Karpas-422 (cell line): ENCODE results near the gene BICDL1. TPM values are rescaled to one million over a fixed set of nuclear protein-coding genes. Genes with fewer than 3 reads are reported as not detected.

Source experiments
- DNase-seq: peaks from one replicate; pipeline ENCODE4 v3.0.0-alpha.2; 2015
- H2AFZ ChIP-seq: fragments of 200-600 bp; sonication (generic); 2 replicates; pipeline ENCODE4 v1.6.1; 2014; ENCODE audit warnings: antibody characterized with exemption, low read length, mixed read lengths
- H3K27ac ChIP-seq: fragments of 200-600 bp; sonication (generic); 2 replicates; pipeline ENCODE4 v1.5.1; 2014; ENCODE audit warnings: mild to moderate bottlenecking, low read length, moderate library complexity
- H3K27me3 ChIP-seq: fragments of 200-600 bp; sonication (generic); 2 replicates; pipeline ENCODE4 v1.6.1; 2014; ENCODE audit warnings: low read length, mixed read lengths
- H3K36me3 ChIP-seq: fragments of 200-600 bp; sonication (generic); 2 replicates; pipeline ENCODE4 v1.6.1; 2014; ENCODE audit warnings: low read length, mixed read lengths; ENCODE audit not compliant: insufficient read depth
- H3K4me1 ChIP-seq: fragments of 200-600 bp; sonication (generic); 2 replicates; pipeline ENCODE4 v1.6.1; 2014; ENCODE audit warnings: mild to moderate bottlenecking, low read length, mixed read lengths
- H3K4me2 ChIP-seq: fragments of 200-600 bp; sonication (generic); 2 replicates; pipeline ENCODE4 v1.6.1; 2014; ENCODE audit warnings: low read length, low read depth, mild to moderate bottlenecking; ENCODE audit not compliant: poor library complexity, severe bottlenecking
- H3K4me3 ChIP-seq: fragments of 200-600 bp; sonication (generic); 2 replicates; pipeline ENCODE4 v1.5.1; 2014; ENCODE audit warnings: mild to moderate bottlenecking, antibody characterized with exemption, low read length, mixed read lengths
- H3K79me2 ChIP-seq: fragments of 200-600 bp; sonication (generic); 2 replicates; pipeline ENCODE4 v1.6.1; 2014; ENCODE audit warnings: mild to moderate bottlenecking, low read length, mixed read lengths
- H3K9ac ChIP-seq: fragments of 200-600 bp; sonication (generic); 2 replicates; pipeline ENCODE4 v1.6.0; 2014; ENCODE audit warnings: low read length
- H3K9me2 ChIP-seq: fragments of 200-600 bp; sonication (generic), shearing (Covaris generic); replicated peaks from 2 replicates; pipeline ENCODE4 v1.6.0; 2014; ENCODE audit warnings: mild to moderate bottlenecking, low read length, moderate library complexity; ENCODE audit not compliant: insufficient read depth
- H3K9me3 ChIP-seq: fragments of 300-700, 200-600 bp; sonication (generic); 2 replicates; pipeline ENCODE4 v1.6.1; 2014; ENCODE audit warnings: low read length, mixed read lengths
- H4K20me1 ChIP-seq: fragments of 200-600 bp; sonication (generic); 2 replicates; pipeline ENCODE4 v1.6.1; 2014; ENCODE audit warnings: mild to moderate bottlenecking, antibody characterized with exemption, low read length, low read depth; ENCODE audit not compliant: insufficient read depth
- total RNA-seq: library from RNA; depleted of rRNA; stranded (reverse); fragments of >200 nt; shearing (Covaris generic); gene quantifications from 2 replicates; pipeline ENCODE4 v1.2.3, GENCODE V29; 2014; ENCODE audit warnings: low replicate concordance

The BICDL1 gene
- total RNA-seq, 1 experiment from 2014 or later: 28.5 TPM

- Histone ChIP-seq H2AFZ (no peak overlapping the region), H3K27ac (no peak overlapping the region), H3K4me3 (no peak overlapping the region), H3K9ac (no peak overlapping the region), H3K9me2 (no peaks in the 10 kb centered on the region), H3K4me1 (peaks cover 5% of the 10 kb centered on the region), H3K36me3 (peaks cover 8% of the 10 kb centered on the region), H3K79me2 (peaks cover 8% of the 10 kb centered on the region), H3K27me3 (no peaks in the 10 kb centered on the region), H3K9me3 (no peaks in the 10 kb centered on the region), H4K20me1 (peaks cover 18% of the 10 kb centered on the region; the same call in 1 of the 2 replicates), H3K4me2 (no peak overlapping the region)
- no peak for DNase-seq
Observed at GRCh38 chr12:120095736-120096135, 106.7 kb downstream of the BICDL1 start.

GRCh38 chr12:120096671-120097202 lies 107.7 kb downstream of the BICDL1 start:
- DNase-seq: no peak
- Histone ChIP-seq H4K20me1 (peaks cover 23% of the 10 kb centered on the region; the same call in 1 of the 2 replicates), H3K36me3 (peaks cover 8% of the 10 kb centered on the region)

GRCh38 chr12:120098756-120099470 lies 109.9 kb downstream of the BICDL1 start:
- Histone ChIP-seq H3K27me3 (no peaks in the 10 kb centered on the region), H4K20me1 (peaks cover 32% of the 10 kb centered on the region; the same call in 1 of the 2 replicates), H3K4me1 (peaks cover under 1% of the 10 kb centered on the region; the same call in 1 of the 2 replicates), H3K4me3 (no peak overlapping the region), H3K27ac (no peak overlapping the region), H3K9ac (no peak overlapping the region), H3K36me3 (peaks cover 8% of the 10 kb centered on the region), H3K4me2 (no peak overlapping the region), H3K79me2 (peaks cover 38% of the 10 kb centered on the region), H3K9me3 (no peaks in the 10 kb centered on the region), H3K9me2 (no peaks in the 10 kb centered on the region), H2AFZ (no peak overlapping the region)
- no peak for DNase-seq

More at GRCh38 chr12:120096671-120097202, 107.7 kb downstream of the BICDL1 start:
- Histone ChIP-seq H3K9ac (no peak overlapping the region), H3K4me3 (no peak overlapping the region), H3K27me3 (no peaks in the 10 kb centered on the region), H2AFZ (no peak overlapping the region), H3K27ac (no peak overlapping the region), H3K9me3 (no peaks in the 10 kb centered on the region), H3K9me2 (no peaks in the 10 kb centered on the region), H3K4me2 (no peak overlapping the region), H3K79me2 (peaks cover 16% of the 10 kb centered on the region), H3K4me1 (peaks cover 5% of the 10 kb centered on the region)

GRCh38 chr12:120099738-120100137 lies 110.7 kb downstream of the BICDL1 start:
- no peaks in the 10 kb centered on the region for H3K9me2 ChIP-seq
- H3K27ac ChIP-seq: no peak overlapping the region
- H3K36me3 ChIP-seq: peaks cover 8% of the 10 kb centered on the region
- no peak for DNase-seq
- H2AFZ ChIP-seq: no peak overlapping the region
- no peak overlapping the region for H3K4me2 ChIP-seq
- no peak overlapping the region for H3K9ac ChIP-seq
- H3K4me1 ChIP-seq: no peaks in the 10 kb centered on the region
- H3K27me3 ChIP-seq: no peaks in the 10 kb centered on the region
- peaks cover 46% of the 10 kb centered on the region for H3K79me2 ChIP-seq
- no peak overlapping the region for H3K4me3 ChIP-seq
- peaks cover 32% of the 10 kb centered on the region; the same call in 1 of the 2 replicates for H4K20me1 ChIP-seq
- H3K9me3 ChIP-seq: no peaks in the 10 kb centered on the region

GRCh38 chr12:120100630-120101029 lies 111.6 kb downstream of the BICDL1 start:
- H3K9ac ChIP-seq: no peak overlapping the region
- no peak overlapping the region for H2AFZ ChIP-seq
- no peak overlapping the region for H3K4me2 ChIP-seq
- no peaks in the 10 kb centered on the region for H3K4me1 ChIP-seq
- H3K9me2 ChIP-seq: no peaks in the 10 kb centered on the region
- peaks cover 38% of the 10 kb centered on the region; the same call in 1 of the 2 replicates for H4K20me1 ChIP-seq
- DNase-seq: no peak
- H3K27ac ChIP-seq: no peak overlapping the region
- no peaks in the 10 kb centered on the region for H3K27me3 ChIP-seq
- H3K79me2 ChIP-seq: peaks cover 54% of the 10 kb centered on the region
- H3K36me3 ChIP-seq: peaks cover 8% of the 10 kb centered on the region
- H3K4me3 ChIP-seq: no peak overlapping the region
- no peaks in the 10 kb centered on the region for H3K9me3 ChIP-seq

- Histone ChIP-seq H3K27me3 (no peaks in the 10 kb centered on the region), H3K36me3 (peaks cover 9% of the 10 kb centered on the region), H3K79me2 (peaks cover 58% of the 10 kb centered on the region), H3K9ac (no peak overlapping the region), H3K9me2 (no peaks in the 10 kb centered on the region), H2AFZ (no peak overlapping the region), H3K27ac (no peak overlapping the region), H3K4me3 (no peak overlapping the region), H3K9me3 (no peaks in the 10 kb centered on the region), H4K20me1 (peaks cover 38% of the 10 kb centered on the region; the same call in 1 of the 2 replicates), H3K4me1 (no peaks in the 10 kb centered on the region), H3K4me2 (no peak overlapping the region)
- DNase-seq: no peak
Observed at GRCh38 chr12:120101182-120101581, 112.1 kb downstream of the BICDL1 start.

- Histone ChIP-seq H3K36me3 (peaks cover 11% of the 10 kb centered on the region), H3K27me3 (no peaks in the 10 kb centered on the region), H4K20me1 (peaks cover 38% of the 10 kb centered on the region; the same call in 1 of the 2 replicates), H3K9me3 (no peaks in the 10 kb centered on the region), H3K9me2 (no peaks in the 10 kb centered on the region), H3K9ac (no peak overlapping the region), H3K4me1 (no peaks in the 10 kb centered on the region), H2AFZ (no peak overlapping the region), H3K27ac (no peak overlapping the region), H3K79me2 (peaks cover 63% of the 10 kb centered on the region), H3K4me2 (no peak overlapping the region), H3K4me3 (no peak overlapping the region)
- no peak for DNase-seq
Observed at GRCh38 chr12:120101617-120102016, 112.6 kb downstream of the BICDL1 start.

- Histone ChIP-seq H3K4me3 (no peak overlapping the region), H3K4me2 (no peak overlapping the region), H2AFZ (no peak overlapping the region), H3K36me3 (peaks cover 8% of the 10 kb centered on the region), H3K27ac (no peak overlapping the region), H3K79me2 (peaks cover 71% of the 10 kb centered on the region), H3K9ac (no peak overlapping the region), H3K9me2 (no peaks in the 10 kb centered on the region), H4K20me1 (peaks cover 38% of the 10 kb centered on the region; the same call in 1 of the 2 replicates), H3K9me3 (no peaks in the 10 kb centered on the region), H3K4me1 (no peaks in the 10 kb centered on the region), H3K27me3 (no peaks in the 10 kb centered on the region)
- DNase-seq: no peak
Observed at GRCh38 chr12:120102189-120103043, 113.4 kb downstream of the BICDL1 start.
